ENCODE results near the gene SMARCA5.
A peak's percentile ranks its signal among the peaks of the same experiment; 100 is the strongest.
"Not testable (repeated sequence)": the region's sequence is repeated elsewhere in the genome, so short reads cannot be mapped to it uniquely, and the experiment has no call there.

The SMARCA5 gene, protein sequence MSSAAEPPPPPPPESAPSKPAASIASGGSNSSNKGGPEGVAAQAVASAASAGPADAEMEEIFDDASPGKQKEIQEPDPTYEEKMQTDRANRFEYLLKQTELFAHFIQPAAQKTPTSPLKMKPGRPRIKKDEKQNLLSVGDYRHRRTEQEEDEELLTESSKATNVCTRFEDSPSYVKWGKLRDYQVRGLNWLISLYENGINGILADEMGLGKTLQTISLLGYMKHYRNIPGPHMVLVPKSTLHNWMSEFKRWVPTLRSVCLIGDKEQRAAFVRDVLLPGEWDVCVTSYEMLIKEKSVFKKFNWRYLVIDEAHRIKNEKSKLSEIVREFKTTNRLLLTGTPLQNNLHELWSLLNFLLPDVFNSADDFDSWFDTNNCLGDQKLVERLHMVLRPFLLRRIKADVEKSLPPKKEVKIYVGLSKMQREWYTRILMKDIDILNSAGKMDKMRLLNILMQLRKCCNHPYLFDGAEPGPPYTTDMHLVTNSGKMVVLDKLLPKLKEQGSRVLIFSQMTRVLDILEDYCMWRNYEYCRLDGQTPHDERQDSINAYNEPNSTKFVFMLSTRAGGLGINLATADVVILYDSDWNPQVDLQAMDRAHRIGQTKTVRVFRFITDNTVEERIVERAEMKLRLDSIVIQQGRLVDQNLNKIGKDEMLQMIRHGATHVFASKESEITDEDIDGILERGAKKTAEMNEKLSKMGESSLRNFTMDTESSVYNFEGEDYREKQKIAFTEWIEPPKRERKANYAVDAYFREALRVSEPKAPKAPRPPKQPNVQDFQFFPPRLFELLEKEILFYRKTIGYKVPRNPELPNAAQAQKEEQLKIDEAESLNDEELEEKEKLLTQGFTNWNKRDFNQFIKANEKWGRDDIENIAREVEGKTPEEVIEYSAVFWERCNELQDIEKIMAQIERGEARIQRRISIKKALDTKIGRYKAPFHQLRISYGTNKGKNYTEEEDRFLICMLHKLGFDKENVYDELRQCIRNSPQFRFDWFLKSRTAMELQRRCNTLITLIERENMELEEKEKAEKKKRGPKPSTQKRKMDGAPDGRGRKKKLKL

GRCh38 chr4:143513314-143514168 lies at the start of gene SMARCA5:
Gene SMARCA5 (plus strand): TSS chr4:143513702. CDS start chr4:143513925, 223 bp downstream.
- peak; percentile 99 for DNase-seq

GRCh38 chr4:143473334-143474126 lies 40.0 kb upstream of the SMARCA5 start:
- DNase-seq, result no peak

DNA sequence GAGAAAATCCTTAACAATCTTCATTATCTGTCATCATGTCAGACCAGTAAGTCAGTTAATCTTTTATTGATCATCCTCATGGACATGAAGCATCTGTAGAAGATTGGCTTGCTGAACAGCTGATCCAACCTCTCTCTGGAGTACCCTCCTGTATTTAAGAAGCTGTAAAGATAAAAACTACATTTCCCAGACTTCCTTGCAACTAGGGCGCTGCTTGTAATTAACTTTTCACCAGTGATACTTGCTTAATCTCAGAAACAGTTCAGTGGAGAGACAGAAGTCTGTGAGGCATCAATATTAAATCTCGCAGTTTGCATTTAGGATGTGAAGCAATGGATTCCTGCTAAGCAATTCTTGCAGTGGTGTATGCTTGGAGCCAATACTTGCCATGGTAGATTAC lies 36.0 kb upstream of the SMARCA5 start:
- DNase-seq, result no peak

DNA sequence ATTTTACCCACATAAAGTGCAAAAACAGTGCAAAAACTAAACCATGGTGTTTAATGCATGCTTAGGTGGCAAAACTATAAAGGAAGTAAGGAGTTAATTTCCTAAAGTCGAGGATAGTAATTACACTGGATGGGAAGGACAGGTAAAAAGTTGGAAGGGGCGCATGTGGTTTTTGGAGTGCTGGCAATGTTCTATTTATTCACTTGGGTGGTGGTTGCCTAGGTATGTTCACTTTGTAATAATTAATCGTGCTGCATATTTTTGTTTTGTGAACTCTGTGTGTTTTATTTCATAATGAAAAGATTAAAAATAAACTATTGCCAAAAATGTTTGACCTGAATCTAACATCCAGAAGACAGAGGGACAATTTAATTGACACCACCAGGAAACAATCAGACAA lies 32.1 kb upstream of the SMARCA5 start:
- DNase-seq, result no peak

- peak; percentile 41 for DNase-seq
Observed at GRCh38 chr4:143482840-143483239, 30.7 kb upstream of the SMARCA5 start.

DNA sequence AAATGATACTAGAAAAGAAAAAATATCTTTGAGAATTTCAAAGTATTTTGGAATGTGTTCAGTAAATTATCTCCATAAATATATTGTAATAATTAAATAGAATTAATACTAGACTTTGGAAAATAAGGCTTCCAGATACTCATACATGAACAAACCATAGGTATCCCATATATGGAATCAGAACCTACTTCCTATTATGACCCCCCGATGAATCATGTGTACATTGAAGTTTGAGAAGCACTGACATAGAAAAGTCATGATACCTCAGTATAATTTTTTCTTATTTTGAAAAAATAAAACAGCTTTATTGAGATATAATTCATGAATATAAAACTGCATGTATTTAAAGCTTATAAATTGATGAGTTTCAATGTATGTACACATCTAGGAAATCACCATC lies 27.2 kb upstream of the SMARCA5 start:
- no peak for DNase-seq

DNA sequence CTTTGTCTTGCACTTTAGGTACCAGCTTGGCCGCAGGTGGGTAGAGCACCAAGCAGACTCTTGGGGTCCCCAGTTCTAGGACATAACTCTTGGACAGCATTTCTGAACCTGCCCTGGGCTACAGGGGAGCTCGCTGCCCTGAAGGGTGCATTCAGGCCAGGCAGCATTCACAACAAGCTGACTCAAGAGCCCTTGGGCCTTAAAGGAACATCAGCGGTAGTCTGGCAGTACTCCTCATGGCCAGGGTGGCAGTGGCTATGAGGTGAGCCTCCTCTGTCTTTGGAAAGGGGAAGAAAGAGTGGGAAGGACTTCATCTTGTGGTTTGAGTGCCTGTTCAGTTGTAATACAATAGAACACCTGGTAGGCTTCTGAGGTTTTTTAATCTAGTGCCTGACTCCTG lies 24.8 kb upstream of the SMARCA5 start:
- peak; percentile 3 for DNase-seq

GRCh38 chr4:143489106-143489505 lies 24.4 kb upstream of the SMARCA5 start:
- DNase-seq, result peak; percentile 21

GRCh38 chr4:143498021-143498420 lies 15.5 kb upstream of the SMARCA5 start:
- DNase-seq, result no peak

GRCh38 chr4:143502231-143502630 lies 11.3 kb upstream of the SMARCA5 start:
- no peak for DNase-seq

DNA sequence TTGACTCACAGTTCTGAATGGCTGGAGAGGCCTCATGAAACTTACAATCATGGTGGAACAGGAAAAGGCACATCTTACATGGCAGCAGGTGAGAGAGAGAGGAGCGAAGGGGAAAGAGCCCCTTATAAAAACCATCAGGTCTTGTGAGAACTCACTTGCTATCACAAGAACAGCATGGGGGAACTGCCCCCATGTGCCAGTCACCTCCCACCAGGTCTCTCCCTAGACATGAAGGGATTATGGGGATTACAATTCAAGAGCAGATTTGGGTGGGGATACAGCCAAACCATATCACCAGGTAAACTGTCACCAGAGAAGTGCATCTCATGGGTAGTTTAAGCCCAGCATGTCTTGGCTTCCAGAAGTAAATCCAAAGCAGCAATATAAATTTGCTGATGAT lies 7.5 kb upstream of the SMARCA5 start:
- DNase-seq, result no peak

DNA sequence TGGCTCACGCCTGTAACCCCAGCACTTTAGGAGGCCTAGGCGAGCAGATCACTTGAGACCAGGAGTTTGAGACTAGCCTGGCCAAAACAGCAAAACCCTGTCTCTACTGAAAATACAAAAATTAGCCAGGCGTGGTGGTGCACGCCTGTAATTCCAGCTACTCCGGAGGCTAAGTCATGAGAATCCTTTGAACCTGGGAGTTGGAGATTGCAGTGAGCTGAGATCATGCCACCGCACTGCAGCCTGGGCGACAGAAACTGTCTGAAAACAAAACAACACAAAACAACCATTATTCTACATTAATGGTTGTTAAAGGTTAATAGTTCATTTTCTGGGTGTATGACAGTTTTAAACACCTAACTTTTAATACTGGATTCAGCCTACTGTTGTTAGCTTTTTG lies 1.6 kb upstream of the SMARCA5 start:
- no peak for DNase-seq

DNA sequence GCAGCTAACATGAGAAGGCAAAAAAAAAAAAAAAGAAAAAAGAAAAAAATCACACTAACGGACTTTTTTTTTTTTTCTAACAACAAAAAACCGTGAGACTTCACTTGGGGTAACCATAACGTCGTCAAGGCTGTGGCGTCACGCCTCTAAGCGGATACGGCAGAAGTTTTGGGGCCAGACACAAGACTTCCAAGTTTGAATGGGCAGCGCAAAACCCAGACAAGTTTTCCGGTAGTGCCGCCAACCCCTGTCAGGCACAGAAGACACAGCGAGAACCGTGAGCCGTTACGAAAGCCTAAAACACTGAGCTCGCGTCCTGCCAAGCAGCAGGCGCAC lies 556 bp upstream of the SMARCA5 start:
- no peak for DNase-seq

DNA sequence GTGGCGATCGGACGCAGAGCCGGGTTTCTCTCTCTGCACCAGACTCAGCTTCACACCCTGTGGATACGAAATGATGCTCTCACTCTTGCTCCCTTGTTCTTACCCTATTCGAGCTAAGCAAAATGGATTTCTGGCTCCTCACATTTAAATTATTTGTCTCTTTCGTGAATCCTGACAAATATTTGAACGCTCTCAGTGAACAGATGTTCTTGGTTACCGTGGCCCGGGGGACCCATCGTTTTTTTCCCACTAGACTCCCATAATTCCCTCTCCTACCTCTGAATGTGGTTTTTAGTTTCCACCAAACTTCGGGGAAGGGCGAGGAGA lies 630 bp downstream of the SMARCA5 start:
- DNase-seq, result no peak

DNA sequence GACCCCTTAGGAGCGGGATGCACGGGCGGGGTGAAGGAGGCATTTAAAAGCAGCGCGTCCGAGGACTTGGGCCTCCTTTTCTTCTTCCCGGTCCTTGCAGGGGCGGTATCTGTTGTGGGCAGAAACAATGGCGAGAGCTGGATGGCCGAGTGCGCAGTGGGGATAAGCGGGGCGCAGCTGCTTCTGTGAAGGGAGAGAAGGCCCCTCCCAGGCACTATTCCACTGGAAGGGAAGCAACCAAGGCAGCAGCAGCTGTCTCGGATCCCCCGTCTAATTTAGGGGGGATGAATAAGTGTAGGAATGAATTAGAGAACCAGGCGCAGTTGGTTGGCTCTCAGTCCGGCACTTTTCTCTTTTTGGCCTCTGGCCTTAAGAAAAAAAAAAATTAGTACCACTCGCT lies 995 bp downstream of the SMARCA5 start:
- DNase-seq, result peak; percentile 55

- DNase-seq, result no peak
Observed at GRCh38 chr4:143514901-143515300, 1.4 kb downstream of the SMARCA5 start.

GRCh38 chr4:143515905-143516304 lies 2.4 kb downstream of the SMARCA5 start:
- no peak for DNase-seq

DNA sequence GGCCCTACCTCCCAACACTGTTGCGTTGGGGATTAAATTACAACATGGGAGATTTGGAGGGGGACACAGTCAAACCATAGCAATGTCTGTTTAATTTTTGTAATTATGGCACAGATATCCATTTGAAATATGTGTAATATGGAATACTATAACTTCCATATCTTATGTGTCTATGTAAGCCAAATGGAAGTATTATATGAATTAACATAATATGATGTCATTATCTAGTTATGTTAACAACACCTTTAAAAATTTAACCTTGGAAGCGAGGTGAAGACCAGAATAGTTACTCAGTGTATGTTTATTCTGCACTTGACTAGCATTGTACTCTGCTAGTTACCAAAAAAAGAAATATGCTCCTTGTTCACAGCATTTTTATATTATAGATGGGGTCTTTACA lies 4.3 kb downstream of the SMARCA5 start:
- DNase-seq, result no peak

DNA sequence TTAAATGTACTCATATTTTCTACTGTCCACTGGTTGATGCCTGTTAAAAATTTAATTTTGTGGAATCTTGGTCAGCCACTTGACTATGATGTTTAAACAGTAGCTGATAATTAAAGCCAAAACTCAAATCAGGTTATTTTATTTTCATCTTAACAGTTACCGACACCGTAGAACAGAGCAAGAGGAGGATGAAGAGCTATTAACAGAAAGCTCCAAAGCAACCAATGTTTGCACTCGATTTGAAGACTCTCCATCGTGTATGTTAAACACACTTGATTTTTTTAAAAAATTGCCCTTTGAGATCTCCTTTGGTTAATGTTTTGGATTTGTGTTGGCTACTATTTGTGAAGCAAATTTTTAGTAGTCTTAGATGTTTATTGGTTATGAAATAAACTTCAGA lies 10.7 kb downstream of the SMARCA5 start:
- DNase-seq, result no peak

GRCh38 chr4:143528046-143528445 lies 14.5 kb downstream of the SMARCA5 start:
- not testable (repeated sequence) for DNase-seq

DNA sequence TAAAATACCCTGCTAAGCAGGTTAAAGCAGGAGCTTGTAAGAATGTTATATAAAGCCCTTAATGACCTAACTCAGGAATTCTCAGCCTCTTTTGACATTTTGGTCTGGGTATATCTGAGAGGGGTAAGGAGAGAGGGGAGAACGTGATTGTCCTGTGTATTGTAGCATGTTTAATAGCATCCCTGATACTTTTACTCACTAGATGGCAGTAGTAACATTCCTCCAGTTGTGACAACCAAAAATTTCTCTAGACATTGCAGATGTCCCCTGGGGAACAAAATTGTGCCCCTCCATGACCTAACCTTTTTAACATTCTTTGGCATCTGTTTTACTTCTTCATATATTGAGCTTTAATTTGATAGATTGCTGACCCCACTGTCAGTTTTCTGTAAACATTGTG lies 17.9 kb downstream of the SMARCA5 start:
- DNase-seq, result peak; percentile 19

Measured in EL (cell line).